Stimulated activated CD4-positive, alpha-beta T cell treated with anti-CD3 and anti-CD28 coated beads, TNF-alpha, amount 100 ng/mL, for 48 hours (primary cell): ENCODE data around the gene IGFALS.

Source experiments
- DNase-seq, 3 donors: peaks; one replicate each; pipeline ENCODE4 v3.0.0-alpha.2; 2020; ENCODE audit warnings: low read depth in 3 of 3

The IGFALS gene

GRCh38 chr16:1744338-1744840, 49.1 kb downstream of the IGFALS start:
- no peak for DNase-seq

- DNase-seq, result no peak
These were observed 49.8 kb downstream of the IGFALS start for GRCh38 chr16:1743376-1744337.

- no peak for DNase-seq
These were observed 51.8 kb downstream of the IGFALS start for GRCh38 chr16:1741553-1742165.

GRCh38 chr16:1740781-1741490, 52.6 kb downstream of the IGFALS start:
- no peak for DNase-seq
